NOMO-1 treated with dmso at 0.1 percent for 144 hours (cell line): ENCODE measurements around the gene ITGB1BP1.
"Not testable (repeated sequence)": the region's sequence is repeated elsewhere in the genome, so short reads cannot be mapped to it uniquely, and the experiment has no call there.

Experiments used
- DNase-seq: peaks from one replicate; lab custom pipeline; 2025; ENCODE audit not compliant: unreplicated experiment; lab: John Stamatoyannopoulos, UW

The ITGB1BP1 gene

GRCh38 chr2:9401059-9401547, 22.2 kb downstream of the ITGB1BP1 start:
- no peak for DNase-seq

- DNase-seq: no peak
These were observed 22.9 kb downstream of the ITGB1BP1 start for GRCh38 chr2:9400268-9401058.

- DNase-seq: no peak
These were observed 24.2 kb downstream of the ITGB1BP1 start for GRCh38 chr2:9398881-9399780.

- not testable (repeated sequence) for DNase-seq
These were observed 25.1 kb downstream of the ITGB1BP1 start for GRCh38 chr2:9398251-9398650.

- no peak for DNase-seq
These were observed 26.1 kb downstream of the ITGB1BP1 start for GRCh38 chr2:9397201-9397600.

GRCh38 chr2:9394816-9395215, 28.5 kb downstream of the ITGB1BP1 start:
- DNase-seq: no peak

- no peak for DNase-seq
These were observed 30.2 kb downstream of the ITGB1BP1 start for GRCh38 chr2:9392898-9393765.

GRCh38 chr2:9391961-9392720, 31.2 kb downstream of the ITGB1BP1 start:
- DNase-seq: no peak

- DNase-seq: no peak
These were observed 32.3 kb downstream of the ITGB1BP1 start for GRCh38 chr2:9390991-9391390.

GRCh38 chr2:9390151-9390850, 33.0 kb downstream of the ITGB1BP1 start:
- no peak for DNase-seq

GRCh38 chr2:9388950-9389911, 34.1 kb downstream of the ITGB1BP1 start:
- DNase-seq: no peak

- no peak for DNase-seq
These were observed 35.1 kb downstream of the ITGB1BP1 start for GRCh38 chr2:9388199-9388681.

GRCh38 chr2:9385841-9386240, 37.5 kb downstream of the ITGB1BP1 start:
- no peak for DNase-seq

GRCh38 chr2:9384521-9384920, 38.8 kb downstream of the ITGB1BP1 start:
- no peak for DNase-seq

- no peak for DNase-seq
These were observed 40.6 kb downstream of the ITGB1BP1 start for GRCh38 chr2:9382604-9383235.

GRCh38 chr2:9380702-9381628, 42.4 kb downstream of the ITGB1BP1 start:
- DNase-seq: no peak

- no peak for DNase-seq
These were observed 44.0 kb downstream of the ITGB1BP1 start for GRCh38 chr2:9379391-9379755.
